GM23338 (cell line): ENCODE results near the gene CPNE5.

Experiments used
- EZH2 ChIP-seq: fragments of 200-600 bp; sonication (generic); IDR thresholded peaks from one replicate; pipeline ENCODE4 v1.8.0; 2017; ENCODE audit warnings: antibody characterized with exemption, mild to moderate bottlenecking, low read depth; ENCODE audit not compliant: unreplicated experiment
- POLR2AphosphoS5 ChIP-seq: IDR thresholded peaks from 2 replicates; pipeline ENCODE4 v1.6.1; 2016; ENCODE audit warnings: antibody characterized with exemption, low read depth
- TF ChIP-seq, protein P1 (sequence below), 2 experiments: fragments of 200-600 bp in 1 of 2; sonication (generic) in 1 of 2; conservative IDR thresholded peaks; 2 replicates each; pipeline versions ENCODE4 v1.5.1 to v1.6.1; 2016 to 2017; ENCODE audit warnings: antibody characterized with exemption in 2 of 2, low read depth in 2 of 2, mild to moderate bottlenecking in 2 of 2, moderate library complexity in 1 of 2

DNA sequence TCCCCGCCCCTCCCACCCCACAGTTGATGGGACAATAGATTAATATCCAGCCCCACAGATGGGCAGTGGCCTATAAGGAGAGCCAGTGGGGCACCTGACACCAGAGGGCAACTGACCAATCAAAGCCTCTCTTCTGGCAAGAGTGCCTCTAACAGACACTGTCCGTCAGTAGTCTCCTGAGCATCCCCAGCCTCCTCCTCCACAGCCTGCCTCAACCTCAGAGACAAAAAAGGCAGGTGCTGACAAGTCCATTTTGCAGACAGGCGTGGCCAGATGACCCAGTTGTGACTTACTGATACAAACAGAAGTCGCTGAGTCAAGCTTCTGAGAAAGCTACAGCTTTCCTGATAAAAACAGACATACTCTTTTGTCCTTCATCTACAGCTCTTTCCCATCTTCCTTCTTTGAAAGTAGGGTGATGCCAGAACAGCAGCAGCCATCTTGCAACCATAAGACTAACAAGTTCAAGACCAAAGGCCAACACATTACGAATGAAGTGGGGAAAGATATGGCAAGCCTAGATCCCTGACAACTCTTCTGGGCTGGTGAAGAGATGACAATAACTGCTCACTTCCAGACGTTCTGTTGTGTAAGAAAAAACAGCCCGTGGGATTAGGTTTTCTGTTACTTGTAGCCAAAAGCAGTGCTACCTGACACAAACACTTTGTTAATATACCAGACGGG, 23.1 kb upstream of the CPNE5 start:
- TF ChIP-seq EZH2: no peak
- TF ChIP-seq, protein P1, sequence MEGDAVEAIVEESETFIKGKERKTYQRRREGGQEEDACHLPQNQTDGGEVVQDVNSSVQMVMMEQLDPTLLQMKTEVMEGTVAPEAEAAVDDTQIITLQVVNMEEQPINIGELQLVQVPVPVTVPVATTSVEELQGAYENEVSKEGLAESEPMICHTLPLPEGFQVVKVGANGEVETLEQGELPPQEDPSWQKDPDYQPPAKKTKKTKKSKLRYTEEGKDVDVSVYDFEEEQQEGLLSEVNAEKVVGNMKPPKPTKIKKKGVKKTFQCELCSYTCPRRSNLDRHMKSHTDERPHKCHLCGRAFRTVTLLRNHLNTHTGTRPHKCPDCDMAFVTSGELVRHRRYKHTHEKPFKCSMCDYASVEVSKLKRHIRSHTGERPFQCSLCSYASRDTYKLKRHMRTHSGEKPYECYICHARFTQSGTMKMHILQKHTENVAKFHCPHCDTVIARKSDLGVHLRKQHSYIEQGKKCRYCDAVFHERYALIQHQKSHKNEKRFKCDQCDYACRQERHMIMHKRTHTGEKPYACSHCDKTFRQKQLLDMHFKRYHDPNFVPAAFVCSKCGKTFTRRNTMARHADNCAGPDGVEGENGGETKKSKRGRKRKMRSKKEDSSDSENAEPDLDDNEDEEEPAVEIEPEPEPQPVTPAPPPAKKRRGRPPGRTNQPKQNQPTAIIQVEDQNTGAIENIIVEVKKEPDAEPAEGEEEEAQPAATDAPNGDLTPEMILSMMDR (conservative IDR thresholded peaks at IDR 0.05; ENCODE audit: low read depth in 2 of 2): no peak
- no peak for TF ChIP-seq POLR2AphosphoS5
